HepG2 (cell line): ENCODE results near the gene PYGB. TPM values are rescaled to one million over a fixed set of nuclear protein-coding genes. Genes with fewer than 3 reads are reported as not detected.

Experiments
- HOXA3 ChIP-seq: sonication (generic); formaldehyde crosslinking; IDR thresholded peaks from 2 replicates; pipeline ENCODE4 v1.5.0; 2020; ENCODE audit warnings: missing genetic modification reagents
- NKX3-1 ChIP-seq: sonication (generic); formaldehyde crosslinking; IDR thresholded peaks from 2 replicates; pipeline ENCODE4 v1.5.0; 2020; ENCODE audit warnings: missing genetic modification reagents
- POLR2G ChIP-seq: fragments of 200-400 bp; formaldehyde crosslinking; IDR thresholded peaks from 2 replicates; pipeline ENCODE4 v1.6.1; 2018; ENCODE audit warnings: mild to moderate bottlenecking, low read depth, low read length, moderate library complexity
- PRPF4 ChIP-seq: fragments of 200-400 bp; formaldehyde crosslinking; IDR thresholded peaks from 2 replicates; pipeline ENCODE4 v1.6.1; 2016; ENCODE audit warnings: low read length, low read depth; ENCODE audit not compliant: poor library complexity, severe bottlenecking
- RXRA ChIP-seq: sonication (generic); formaldehyde crosslinking; IDR thresholded peaks from 2 replicates; pipeline ENCODE4 v1.5.1; 2020; ENCODE audit warnings: missing genetic modification reagents
- SNAI1 ChIP-seq: sonication (generic); formaldehyde crosslinking; IDR thresholded peaks from 2 replicates; pipeline ENCODE4 v1.5.0; 2020; ENCODE audit warnings: mild to moderate bottlenecking, missing genetic modification reagents, borderline replicate concordance
- THAP11 ChIP-seq: IDR thresholded peaks from 2 replicates; pipeline ENCODE4 v1.6.1; 2016; ENCODE audit warnings: missing biosample characterization, missing genetic modification reagents
- ZNF317 ChIP-seq: sonication (generic); formaldehyde crosslinking; IDR thresholded peaks from 2 replicates; pipeline ENCODE4 v1.5.0; 2020; ENCODE audit warnings: mild to moderate bottlenecking, missing genetic modification reagents
- ZNF484 ChIP-seq: sonication (generic); formaldehyde crosslinking; IDR thresholded peaks from 2 replicates; pipeline ENCODE4 v1.5.1; 2020; ENCODE audit warnings: mild to moderate bottlenecking, low read depth, missing genetic modification reagents, borderline replicate concordance
- ZNF546 ChIP-seq: sonication (generic); formaldehyde crosslinking; conservative IDR thresholded peaks from 2 replicates; pipeline ENCODE4 v1.8.1; 2023; ENCODE audit warnings: mild to moderate bottlenecking, missing genetic modification reagents
- ZNF572 ChIP-seq: sonication (generic); formaldehyde crosslinking; IDR thresholded peaks from 2 replicates; pipeline ENCODE4 v1.5.1; 2020; ENCODE audit warnings: mild to moderate bottlenecking, missing genetic modification reagents
- ZNF766 ChIP-seq: sonication (generic); formaldehyde crosslinking; IDR thresholded peaks from 2 replicates; pipeline ENCODE4 v1.5.0; 2020; ENCODE audit warnings: missing genetic modification reagents, borderline replicate concordance
- ZNF891 ChIP-seq: sonication (generic); formaldehyde crosslinking; IDR thresholded peaks from 2 replicates; pipeline ENCODE4 v1.5.0; 2020; ENCODE audit warnings: mild to moderate bottlenecking, missing genetic modification reagents
- ZSCAN20 ChIP-seq: sonication (generic); formaldehyde crosslinking; IDR thresholded peaks from 2 replicates; pipeline ENCODE4 v1.4.0; 2020; ENCODE audit warnings: missing genetic modification reagents, mild to moderate bottlenecking, borderline replicate concordance
- polyA plus RNA-seq, 8 experiments: library from polyadenylated mRNA; depleted of rRNA in 3 of 8; stranded (reverse) in 7 of 8; unstranded in 1 of 8; fragments of >200 nt; fragmentation: Illumina TruSeq in 4 of 8; extraction: Trizol in 4 of 8; gene quantifications; 2 replicates each; pipeline versions ENCODE4 v1.2.1 to v1.2.3, GENCODE V29; 2011 to 2016; ENCODE audit warnings: low read depth in 4 of 8, missing spikeins in 1 of 8, mixed read lengths in 1 of 8; ENCODE audit not compliant: insufficient read depth in 1 of 8
- total RNA-seq, 5 experiments: library from RNA; depleted of rRNA; stranded (reverse); fragments of >200 nt; fragmentation: Illumina TruSeq; extraction: Trizol; gene quantifications; 2 replicates each; pipeline ENCODE4 v1.2.3, GENCODE V29; 2016; ENCODE audit warnings: low read depth in 1 of 5
- TF ChIP-seq, protein P1 (sequence below): sonication (generic); formaldehyde crosslinking; IDR thresholded peaks from one replicate; pipeline ENCODE4 v1.5.1; 2020; ENCODE audit warnings: mild to moderate bottlenecking, missing genetic modification reagents; ENCODE audit errors: not compliant biosample characterization
- TF ChIP-seq, protein P2 (sequence below): sonication (generic); formaldehyde crosslinking; IDR thresholded peaks from 2 replicates; pipeline ENCODE4 v1.9.0; 2021; ENCODE audit warnings: missing genetic modification reagents, mild to moderate bottlenecking, borderline replicate concordance
- TF ChIP-seq, protein P3 (sequence below): sonication (generic); formaldehyde crosslinking; conservative IDR thresholded peaks from 2 replicates; pipeline ENCODE4 v1.8.0; 2022; ENCODE audit warnings: low read depth, missing genetic modification reagents

Gene PYGB
- total and polyA plus RNA-seq, 2 of the 13 experiments (the other 11 are each of a cell fraction or from before 2014, with no cell fraction given): 24.2 to 86.3 TPM

DNA sequence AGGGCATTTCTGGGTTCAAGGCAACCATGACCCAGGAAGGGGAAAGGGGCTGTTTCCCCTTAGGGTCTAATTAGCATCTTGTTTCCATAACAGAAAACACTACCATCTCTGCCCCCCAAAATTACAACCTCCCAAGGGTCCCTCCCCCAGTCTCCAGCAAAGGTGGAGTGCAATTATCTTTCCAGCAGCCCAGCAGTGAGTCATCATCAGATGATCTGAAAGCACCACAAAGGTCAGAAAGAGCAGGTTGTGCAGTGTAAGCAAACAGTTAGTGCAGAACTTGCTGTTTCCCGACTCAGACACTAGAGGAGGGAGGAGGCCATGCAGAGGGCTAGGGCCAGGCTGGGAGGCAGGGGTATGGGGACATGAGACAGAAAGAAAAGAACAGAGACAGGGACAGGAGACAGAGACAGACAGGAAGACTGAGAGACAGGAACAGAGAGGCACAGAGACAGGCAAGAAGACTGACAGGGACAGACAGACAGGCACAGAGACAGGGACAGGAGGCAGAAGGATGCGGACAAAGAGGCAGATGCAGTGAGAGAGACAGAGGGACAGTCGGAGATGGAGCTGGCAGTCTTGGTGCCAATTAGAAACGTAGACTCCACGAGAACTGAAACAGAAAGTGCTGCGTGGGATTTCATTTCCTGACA lies 62.5 kb downstream of the PYGB start (continued):
- TF ChIP-seq, protein P1, sequence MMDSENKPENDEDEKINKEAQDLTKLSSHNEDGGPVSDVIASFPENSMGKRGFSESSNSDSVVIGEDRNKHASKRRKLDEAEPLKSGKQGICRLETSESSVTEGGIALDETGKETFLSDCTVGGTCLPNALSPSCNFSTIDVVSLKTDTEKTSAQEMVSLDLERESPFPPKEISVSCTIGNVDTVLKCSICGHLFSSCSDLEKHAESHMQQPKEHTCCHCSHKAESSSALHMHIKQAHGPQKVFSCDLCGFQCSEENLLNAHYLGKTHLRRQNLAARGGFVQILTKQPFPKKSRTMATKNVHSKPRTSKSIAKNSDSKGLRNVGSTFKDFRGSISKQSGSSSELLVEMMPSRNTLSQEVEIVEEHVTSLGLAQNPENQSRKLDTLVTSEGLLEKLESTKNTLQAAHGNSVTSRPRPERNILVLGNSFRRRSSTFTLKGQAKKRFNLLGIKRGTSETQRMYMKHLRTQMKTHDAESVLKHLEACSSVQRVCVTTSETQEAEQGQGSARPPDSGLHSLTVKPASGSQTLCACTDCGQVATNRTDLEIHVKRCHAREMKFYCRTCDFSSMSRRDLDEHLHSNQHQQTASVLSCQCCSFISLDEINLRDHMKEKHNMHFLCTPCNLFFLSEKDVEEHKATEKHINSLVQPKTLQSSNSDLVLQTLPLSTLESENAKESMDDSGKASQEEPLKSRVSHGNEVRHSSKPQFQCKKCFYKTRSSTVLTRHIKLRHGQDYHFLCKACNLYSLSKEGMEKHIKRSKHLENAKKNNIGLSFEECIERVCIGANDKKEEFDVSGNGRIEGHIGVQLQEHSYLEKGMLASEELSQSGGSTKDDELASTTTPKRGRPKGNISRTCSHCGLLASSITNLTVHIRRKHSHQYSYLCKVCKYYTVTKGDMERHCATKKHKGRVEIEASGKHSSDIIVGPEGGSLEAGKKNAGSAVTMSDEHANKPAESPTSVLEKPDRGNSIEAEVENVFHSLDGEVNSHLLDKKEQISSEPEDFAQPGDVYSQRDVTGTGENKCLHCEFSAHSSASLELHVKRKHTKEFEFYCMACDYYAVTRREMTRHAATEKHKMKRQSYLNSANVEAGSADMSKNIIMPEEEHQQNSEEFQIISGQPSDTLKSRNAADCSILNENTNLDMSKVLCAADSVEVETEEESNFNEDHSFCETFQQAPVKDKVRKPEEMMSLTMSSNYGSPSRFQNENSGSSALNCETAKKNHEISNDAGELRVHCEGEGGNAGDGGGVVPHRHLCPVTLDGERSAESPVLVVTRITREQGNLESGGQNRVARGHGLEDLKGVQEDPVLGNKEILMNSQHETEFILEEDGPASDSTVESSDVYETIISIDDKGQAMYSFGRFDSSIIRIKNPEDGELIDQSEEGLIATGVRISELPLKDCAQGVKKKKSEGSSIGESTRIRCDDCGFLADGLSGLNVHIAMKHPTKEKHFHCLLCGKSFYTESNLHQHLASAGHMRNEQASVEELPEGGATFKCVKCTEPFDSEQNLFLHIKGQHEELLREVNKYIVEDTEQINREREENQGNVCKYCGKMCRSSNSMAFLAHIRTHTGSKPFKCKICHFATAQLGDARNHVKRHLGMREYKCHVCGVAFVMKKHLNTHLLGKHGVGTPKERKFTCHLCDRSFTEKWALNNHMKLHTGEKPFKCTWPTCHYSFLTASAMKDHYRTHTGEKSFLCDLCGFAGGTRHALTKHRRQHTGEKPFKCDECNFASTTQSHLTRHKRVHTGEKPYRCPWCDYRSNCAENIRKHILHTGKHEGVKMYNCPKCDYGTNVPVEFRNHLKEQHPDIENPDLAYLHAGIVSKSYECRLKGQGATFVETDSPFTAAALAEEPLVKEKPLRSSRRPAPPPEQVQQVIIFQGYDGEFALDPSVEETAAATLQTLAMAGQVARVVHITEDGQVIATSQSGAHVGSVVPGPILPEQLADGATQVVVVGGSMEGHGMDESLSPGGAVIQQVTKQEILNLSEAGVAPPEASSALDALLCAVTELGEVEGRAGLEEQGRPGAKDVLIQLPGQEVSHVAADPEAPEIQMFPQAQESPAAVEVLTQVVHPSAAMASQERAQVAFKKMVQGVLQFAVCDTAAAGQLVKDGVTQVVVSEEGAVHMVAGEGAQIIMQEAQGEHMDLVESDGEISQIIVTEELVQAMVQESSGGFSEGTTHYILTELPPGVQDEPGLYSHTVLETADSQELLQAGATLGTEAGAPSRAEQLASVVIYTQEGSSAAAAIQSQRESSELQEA (CRISPR knock-in tag): peak; percentile 68
- TF ChIP-seq ZSCAN20 (CRISPR knock-in tag) (no peak), NKX3-1 (CRISPR knock-in tag) (no peak), SNAI1 (CRISPR knock-in tag) (no peak), PRPF4 (no peak), RXRA (CRISPR knock-in tag) (peak; percentile 91; the same call in 1 of the 2 replicates), ZNF484 (CRISPR knock-in tag) (no peak), HOXA3 (CRISPR knock-in tag) (peak; percentile 79; the same call in 1 of the 2 replicates), ZNF891 (no peak), ZNF317 (0 out of 2 replicates have a peak, but pooled peaks have one; percentile 18), ZNF546 (CRISPR knock-in tag) (no peak), ZNF572 (CRISPR knock-in tag) (peak; percentile 46; the same call in 1 of the 2 replicates), ZNF766 (CRISPR knock-in tag) (no peak), POLR2G (peak; percentile 40; the same call in 1 of the 2 replicates), THAP11 (no peak; the same call in 1 of the 2 replicates)
- TF ChIP-seq, protein P2, sequence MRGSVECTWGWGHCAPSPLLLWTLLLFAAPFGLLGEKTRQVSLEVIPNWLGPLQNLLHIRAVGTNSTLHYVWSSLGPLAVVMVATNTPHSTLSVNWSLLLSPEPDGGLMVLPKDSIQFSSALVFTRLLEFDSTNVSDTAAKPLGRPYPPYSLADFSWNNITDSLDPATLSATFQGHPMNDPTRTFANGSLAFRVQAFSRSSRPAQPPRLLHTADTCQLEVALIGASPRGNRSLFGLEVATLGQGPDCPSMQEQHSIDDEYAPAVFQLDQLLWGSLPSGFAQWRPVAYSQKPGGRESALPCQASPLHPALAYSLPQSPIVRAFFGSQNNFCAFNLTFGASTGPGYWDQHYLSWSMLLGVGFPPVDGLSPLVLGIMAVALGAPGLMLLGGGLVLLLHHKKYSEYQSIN (CRISPR knock-in tag): no peak
- TF ChIP-seq, protein P3, sequence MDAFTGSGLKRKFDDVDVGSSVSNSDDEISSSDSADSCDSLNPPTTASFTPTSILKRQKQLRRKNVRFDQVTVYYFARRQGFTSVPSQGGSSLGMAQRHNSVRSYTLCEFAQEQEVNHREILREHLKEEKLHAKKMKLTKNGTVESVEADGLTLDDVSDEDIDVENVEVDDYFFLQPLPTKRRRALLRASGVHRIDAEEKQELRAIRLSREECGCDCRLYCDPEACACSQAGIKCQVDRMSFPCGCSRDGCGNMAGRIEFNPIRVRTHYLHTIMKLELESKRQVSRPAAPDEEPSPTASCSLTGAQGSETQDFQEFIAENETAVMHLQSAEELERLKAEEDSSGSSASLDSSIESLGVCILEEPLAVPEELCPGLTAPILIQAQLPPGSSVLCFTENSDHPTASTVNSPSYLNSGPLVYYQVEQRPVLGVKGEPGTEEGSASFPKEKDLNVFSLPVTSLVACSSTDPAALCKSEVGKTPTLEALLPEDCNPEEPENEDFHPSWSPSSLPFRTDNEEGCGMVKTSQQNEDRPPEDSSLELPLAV (CRISPR knock-in tag): no peak
